ENCODE data around the gene NR4A1. TPM values are rescaled to one million over a fixed set of nuclear protein-coding genes. Genes with fewer than 3 reads are reported as not detected.
A peak's percentile ranks its signal among the peaks of the same experiment; 100 is the strongest.

Gene NR4A1
- total RNA-seq, 2 experiments from 2014 or later = 67.0 to 79.2 TPM

- intact Hi-C loops (cut with DNase I, micrococcal nuclease) = no loop called here
- ATAC-seq (ENCODE audit: poor library complexity) = no peak
These were observed 31.4 kb downstream of the NR4A1 start for GRCh38 chr12:52082669-52082987.

GRCh38 chr12:52082988-52083637 is 31.9 kb downstream of the NR4A1 start:
- Histone ChIP-seq H3K4me1 (ENCODE audit: insufficient read depth, low read length) (peaks cover 18% of the 10 kb centered on the region), H3K27ac (ENCODE audit: low read depth in 1 of 2, low read length in 2 of 2) (no peak overlapping the region), H3K36me3 (ENCODE audit: insufficient read depth, low read length) (peaks cover 13% of the 10 kb centered on the region), H3K27me3 (ENCODE audit: control insufficient read depth in 1 of 2, insufficient read depth in 2 of 2, low read length in 2 of 2) (peaks cover 0 to 4% of the 10 kb centered on the region in 2 experiments), H3K9me3 (ENCODE audit: control insufficient read depth in 1 of 2, insufficient read depth in 1 of 2, low read length in 2 of 2) (no peaks in the 10 kb centered on the region), H3K4me3 (ENCODE audit: low read length) (no peak overlapping the region)
- DNase-seq (peak; percentile 49 to 83 (median 58)), ATAC-seq (ENCODE audit: poor library complexity) (peak; percentile 83)
- Mint-ChIP-seq H3K27ac (no peak overlapping the region), H3K9me3 (no peaks in the 10 kb centered on the region), H3K4me3 (no peak overlapping the region), H3K27me3 (peaks cover 8% of the 10 kb centered on the region), H3K36me3 (ENCODE audit: low read depth) (peaks cover 12% of the 10 kb centered on the region), H3K4me1 (ENCODE audit: low read depth) (peaks cover 16% of the 10 kb centered on the region)
- intact Hi-C loops (cut with DNase I, micrococcal nuclease) = loop anchor here (1.0 kb wide), 3 partner anchors 14 to 90 kb away; partner anchors contain the start of gene ATG101 (in 1 of the 2)
- POLR2A ChIA-PET = interaction anchor here (0.6 to 3.3 kb wide), 2 partner anchors 13 to 58 kb away, joined by 3 to 23 read pairs; partner anchors contain the start of gene ATG101
- peak; percentile 99 for TF ChIP-seq CTCF (IDR thresholded peaks at IDR 0.05)
- CTCF ChIA-PET = interaction anchor here (0.7 to 7.2 kb wide), 8 partner anchors 14 to 90 kb away, joined by 3 to 103 read pairs (median 6); partner anchors contain the start of genes ATG101 and NR4A1

More at GRCh38 chr12:52082669-52082987, 31.4 kb downstream of the NR4A1 start:
- H3K4me1 ChIP-seq (ENCODE audit: insufficient read depth, low read length) = peaks cover 18% of the 10 kb centered on the region
- H3K36me3 ChIP-seq (ENCODE audit: insufficient read depth, low read length) = peaks cover 15% of the 10 kb centered on the region
- Mint-ChIP-seq H3K36me3 (ENCODE audit: low read depth) (peaks cover 17% of the 10 kb centered on the region), H3K27me3 (peaks cover 4% of the 10 kb centered on the region), H3K4me1 (ENCODE audit: low read depth) (peaks cover 16% of the 10 kb centered on the region), H3K4me3 (no peak overlapping the region), H3K9me3 (no peaks in the 10 kb centered on the region), H3K27ac (no peak overlapping the region)
- POLR2A ChIA-PET = interaction anchor here (3.3 kb wide), 1 partner anchor 57 kb away, joined by 23 read pairs; no protein-coding TSS in a partner anchor
- CTCF ChIA-PET = interaction anchor here (0.7 to 7.2 kb wide), 8 partner anchors 13 to 89 kb away, joined by 3 to 103 read pairs (median 6); partner anchors contain the start of genes ATG101 and NR4A1
- no peak overlapping the region for H3K27ac ChIP-seq (ENCODE audit: low read depth in 1 of 2, low read length in 2 of 2)
- H3K9me3 ChIP-seq (ENCODE audit: control insufficient read depth in 1 of 2, insufficient read depth in 1 of 2, low read length in 2 of 2) = no peaks in the 10 kb centered on the region
- no peak for DNase-seq
- TF ChIP-seq CTCF (IDR thresholded peaks at IDR 0.05) = no peak
- H3K4me3 ChIP-seq (ENCODE audit: low read length) = no peak overlapping the region
- H3K27me3 ChIP-seq (ENCODE audit: control insufficient read depth in 1 of 2, insufficient read depth in 2 of 2, low read length in 2 of 2) = no peaks in the 10 kb centered on the region

GRCh38 chr12:52083638-52083996 is 32.4 kb downstream of the NR4A1 start:
- POLR2A ChIA-PET = interaction anchor here (0.6 kb wide), 1 partner anchor 14 kb away, joined by 3 read pairs; the partner anchor contains the start of gene ATG101
- Histone ChIP-seq H3K36me3 (ENCODE audit: insufficient read depth, low read length) (peaks cover 9% of the 10 kb centered on the region), H3K27me3 (ENCODE audit: control insufficient read depth in 1 of 2, insufficient read depth in 2 of 2, low read length in 2 of 2) (peaks cover 0 to 4% of the 10 kb centered on the region in 2 experiments), H3K4me1 (ENCODE audit: insufficient read depth, low read length) (peaks cover 18% of the 10 kb centered on the region), H3K27ac (ENCODE audit: low read depth in 1 of 2, low read length in 2 of 2) (no peak overlapping the region), H3K9me3 (ENCODE audit: control insufficient read depth in 1 of 2, insufficient read depth in 1 of 2, low read length in 2 of 2) (no peaks in the 10 kb centered on the region), H3K4me3 (ENCODE audit: low read length) (no peak overlapping the region)
- H3K4me1 Mint-ChIP-seq (ENCODE audit: low read depth) = peaks cover 16% of the 10 kb centered on the region
- no peaks in the 10 kb centered on the region for H3K9me3 Mint-ChIP-seq
- CTCF ChIA-PET = interaction anchor here (0.8 to 7.2 kb wide), 6 partner anchors 14 to 90 kb away, joined by 3 to 103 read pairs (median 4); partner anchors contain the start of gene ATG101
- ATAC-seq (ENCODE audit: poor library complexity) = no peak
- no peak overlapping the region for H3K27ac Mint-ChIP-seq
- H3K36me3 Mint-ChIP-seq (ENCODE audit: low read depth) = peaks cover 7% of the 10 kb centered on the region
- TF ChIP-seq CTCF (IDR thresholded peaks at IDR 0.05) = peak; percentile 67
- intact Hi-C loops (cut with DNase I, micrococcal nuclease) = loop anchor here (1.0 kb wide), 3 partner anchors 14 to 90 kb away; partner anchors contain the start of gene ATG101 (in 1 of the 2)
- DNase-seq = no peak
- no peak overlapping the region for H3K4me3 Mint-ChIP-seq
- peaks cover 13% of the 10 kb centered on the region for H3K27me3 Mint-ChIP-seq

Measured in CD4-positive, alpha-beta T cell (primary cell).